HCT116 (cell line): Measurements from ENCODE around the gene BAHD1. TPM values are rescaled to one million over a fixed set of nuclear protein-coding genes. Genes with fewer than 3 reads are reported as not detected.

Experiments
- ATAC-seq: fragments of 200-7000 bp; cut with Tn5 transposase; 2 replicates; pipeline ENCODE4 v1.9.1; 2020; ENCODE audit warnings: mild to moderate bottlenecking, moderate library complexity
- BruUV-seq: library from RNA; stranded (reverse); fragments of 400-500 nt; replicated peaks from 2 replicates; lab custom pipeline; 2021; lab: Mats Ljungman, UMichigan
- CTCF ChIA-PET: fragments of 300-600 bp; sonication (Branson Sonifier 250); formaldehyde crosslinking; loops from one replicate; lab custom pipeline; 2021; ENCODE audit warnings: antibody characterized with exemption; lab: Charles Lee
- POLR2A ChIA-PET: fragments of 300-600, 350-600 bp; sonication (Branson Sonifier 250); formaldehyde crosslinking; loops from one replicate; lab custom pipeline; 2021; ENCODE audit warnings: antibody characterized with exemption; lab: Charles Lee
- RAD21 ChIA-PET, 2 experiments: fragments of 300-600 bp; sonication (Branson Sonifier 250); formaldehyde crosslinking; loops; one replicate each; lab custom pipeline; 2023; ENCODE audit warnings: low total read pairs in 2 of 2; ENCODE audit not compliant: uncharacterized antibody in 2 of 2, unreplicated experiment in 2 of 2, low non-redundant PET in 1 of 2; lab: Charles Lee
- DNase-seq: peaks from one replicate; pipeline ENCODE4 v3.0.0-alpha.2; 2010; ENCODE audit warnings: low read depth, low spot score
- H2AFZ ChIP-seq: fragments of 200-600 bp; shearing (Covaris generic), sonication (generic); 2 replicates; pipeline ENCODE4 v1.6.1; 2017; ENCODE audit warnings: low read depth, mixed run types, mixed read lengths, antibody characterized with exemption, low read length; ENCODE audit not compliant: poor library complexity, severe bottlenecking
- H3K27ac ChIP-seq: 2 replicates; pipeline ENCODE4 v1.5.1; 2012; ENCODE audit warnings: low read depth, low read length
- H3K27me3 ChIP-seq: fragments of 200-600 bp; sonication (generic); 2 replicates; pipeline ENCODE4 v1.6.1; 2016; ENCODE audit warnings: mixed run types, low read length, mixed read lengths; ENCODE audit not compliant: insufficient read depth
- H3K36me3 ChIP-seq, 2 experiments: fragments of 200-500 bp in 1 of 2; fragments of 200-600 bp in 1 of 2; sonication (Bioruptor generic) in 1 of 2; sonication (generic) in 1 of 2; 2 replicates each; pipeline versions ENCODE4 v1.5.1 to v1.6.1; 2014 to 2016; ENCODE audit warnings: low read length in 2 of 2, inconsistent platforms in 1 of 2, mixed read lengths in 1 of 2, mixed run types in 1 of 2; ENCODE audit not compliant: insufficient read depth in 2 of 2, control insufficient read depth in 1 of 2
- H3K4me1 ChIP-seq, 2 experiments: fragments of 200-600 bp in 1 of 2; sonication (generic) in 1 of 2; 2 replicates each; pipeline versions ENCODE4 v1.5.1 to v1.6.1; 2012 to 2017; ENCODE audit warnings: low read length in 2 of 2, inconsistent platforms in 1 of 2, mild to moderate bottlenecking in 1 of 2, mixed read lengths in 1 of 2, mixed run types in 1 of 2, moderate library complexity in 1 of 2; ENCODE audit not compliant: insufficient read depth in 2 of 2, control insufficient read depth in 1 of 2
- H3K4me2 ChIP-seq: fragments of 200-600 bp; sonication (generic); 2 replicates; pipeline ENCODE4 v1.6.1; 2017; ENCODE audit warnings: mixed run types, low read length, mixed read lengths
- H3K4me3 ChIP-seq, 2 experiments: fragments of 200-600 bp in 1 of 2; sonication (generic) in 1 of 2; replicated peaks in 1 of 2; 2 replicates each; pipeline ENCODE4 v1.5.1; 2011 to 2016; ENCODE audit warnings: low read length in 2 of 2, control low read depth in 1 of 2, low read depth in 1 of 2, mild to moderate bottlenecking in 1 of 2, mixed read lengths in 1 of 2, mixed run types in 1 of 2
- H3K79me2 ChIP-seq: fragments of 200-600 bp; sonication (generic); 2 replicates; pipeline ENCODE4 v1.6.1; 2017; ENCODE audit warnings: mild to moderate bottlenecking, mixed run types, low read length, moderate library complexity, mixed read lengths; ENCODE audit not compliant: insufficient read depth
- H3K9ac ChIP-seq: fragments of 200-600 bp; sonication (generic); 2 replicates; pipeline ENCODE4 v1.6.1; 2016; ENCODE audit warnings: low read length, mixed read lengths
- H3K9me2 ChIP-seq: fragments of 200-600 bp; sonication (generic), shearing (Covaris generic); 2 replicates; pipeline ENCODE4 v1.6.1; 2017; ENCODE audit warnings: mixed run types, mild to moderate bottlenecking, moderate library complexity; ENCODE audit not compliant: insufficient read depth
- H3K9me3 ChIP-seq, 2 experiments: fragments of 200-500 bp in 1 of 2; fragments of 200-600 bp in 1 of 2; sonication (Bioruptor generic) in 1 of 2; sonication (generic) in 1 of 2; 2 replicates each; pipeline ENCODE4 v1.6.1; 2014 to 2017; ENCODE audit warnings: low read length in 2 of 2, mixed read lengths in 2 of 2, inconsistent platforms in 1 of 2, low read depth in 1 of 2, mild to moderate bottlenecking in 1 of 2, mixed run types in 1 of 2, moderate library complexity in 1 of 2; ENCODE audit not compliant: control insufficient read depth in 1 of 2, insufficient read depth in 1 of 2
- H4K20me1 ChIP-seq: fragments of 200-600 bp; sonication (generic), shearing (Covaris generic); 2 replicates; pipeline ENCODE4 v1.6.1; 2017; ENCODE audit warnings: mixed run types, mild to moderate bottlenecking, moderate library complexity; ENCODE audit not compliant: insufficient read depth
- ATF3 ChIP-seq: IDR thresholded peaks from 2 replicates; pipeline ENCODE4 v1.6.1; 2012
- CEBPB ChIP-seq: IDR thresholded peaks from 2 replicates; pipeline ENCODE4 v1.6.1; 2012; ENCODE audit warnings: low read depth
- EGR1 ChIP-seq: IDR thresholded peaks from 2 replicates; pipeline ENCODE4 v1.6.1; 2012; ENCODE audit warnings: low read depth
- EZH2 ChIP-seq: fragments of 200-600 bp; sonication (generic); IDR thresholded peaks from 2 replicates; pipeline ENCODE4 v1.6.1; 2017; ENCODE audit warnings: antibody characterized with exemption, mixed run types
- EZH2phosphoT487 ChIP-seq: fragments of 200-600 bp; IDR thresholded peaks from 2 replicates; pipeline ENCODE4 v1.6.1; 2018; ENCODE audit warnings: antibody characterized with exemption, borderline replicate concordance
- FOSL1 ChIP-seq: IDR thresholded peaks from 2 replicates; pipeline ENCODE4 v1.6.1; 2012; ENCODE audit warnings: low read depth
- JUND ChIP-seq: IDR thresholded peaks from 2 replicates; pipeline ENCODE4 v1.6.1; 2012
- POLR2A ChIP-seq: IDR thresholded peaks from 2 replicates; pipeline ENCODE4 v1.7.0; 2011; ENCODE audit warnings: borderline replicate concordance; ENCODE audit not compliant: insufficient read depth, insufficient read length; ENCODE audit errors: extremely low read depth
- POLR2AphosphoS5 ChIP-seq: IDR thresholded peaks from 2 replicates; pipeline ENCODE4 v1.6.1; 2011; ENCODE audit warnings: mild to moderate bottlenecking, low read depth, low read length, moderate library complexity
- RAD21 ChIP-seq: IDR thresholded peaks from 2 replicates; pipeline ENCODE4 v1.6.1; 2012; ENCODE audit warnings: low read depth, mild to moderate bottlenecking
- REST ChIP-seq: IDR thresholded peaks from 2 replicates; pipeline ENCODE4 v1.6.1; 2012; ENCODE audit warnings: low read depth
- SIN3A ChIP-seq: IDR thresholded peaks from 2 replicates; pipeline ENCODE4 v1.6.1; 2012; ENCODE audit warnings: low read depth
- SRF ChIP-seq: IDR thresholded peaks from 2 replicates; pipeline ENCODE4 v1.6.1; 2012; ENCODE audit warnings: low read depth
- TCF7L2 ChIP-seq: IDR thresholded peaks from 2 replicates; pipeline ENCODE4 v1.7.0; 2011; ENCODE audit warnings: borderline replicate concordance, inconsistent platforms; ENCODE audit not compliant: insufficient read depth, insufficient read length; ENCODE audit errors: extremely low read depth
- ZBTB33 ChIP-seq: IDR thresholded peaks from 2 replicates; pipeline ENCODE4 v1.6.1; 2011; ENCODE audit warnings: mild to moderate bottlenecking, low read length, moderate library complexity; ENCODE audit not compliant: insufficient replicate concordance; ENCODE audit errors: extremely low read depth
- ZFX ChIP-seq: fragments of 450-650 bp; IDR thresholded peaks from 2 replicates; pipeline ENCODE4 v1.6.1; 2017
- ZNF274 ChIP-seq: fragments of 200-500 bp; sonication (Bioruptor generic); IDR thresholded peaks from 2 replicates; pipeline ENCODE4 v1.6.1; 2014; ENCODE audit warnings: mild to moderate bottlenecking, low read depth, low read length, inconsistent platforms
- intact Hi-C: fragments of 100-400 bp; cut with micrococcal nuclease; formaldehyde crosslinking; loops from 2 replicates; pipeline ENCODE4 v1.10.0; 2022
- total RNA-seq: library from RNA; stranded (reverse); gene quantifications from one replicate; pipeline ENCODE4 v1.2.1, GENCODE V29; 2021; ENCODE audit not compliant: unreplicated experiment

Gene BAHD1
- total RNA-seq, 1 experiment from 2014 or later: 25.0 TPM

- Histone ChIP-seq H3K27me3 (no peaks in the 10 kb centered on the region), H3K79me2 (no peaks in the 10 kb centered on the region), H3K27ac (no peak overlapping the region), H3K9me3 (no peaks in the 10 kb centered on the region), H3K4me2 (no peak overlapping the region), H3K9ac (no peak overlapping the region), H4K20me1 (no peaks in the 10 kb centered on the region), H3K36me3 (no peaks in the 10 kb centered on the region), H2AFZ (no peak overlapping the region), H3K4me1 (peaks cover 13 to 24% of the 10 kb centered on the region in 2 experiments), H3K9me2 (no peaks in the 10 kb centered on the region), H3K4me3 (no peak overlapping the region)
- ChIA-PET CTCF (no interaction called here), POLR2A (no interaction called here), RAD21 (interaction anchor here in 1 of 2 experiments (0.7 kb wide), 1 partner anchor 209 kb away, joined by 6 read pairs; no protein-coding TSS in a partner anchor)
- no TSS peak for BruUV-seq
- TF ChIP-seq EZH2 (no peak), POLR2AphosphoS5 (no peak), ZNF274 (no peak), ZFX (no peak), SIN3A (no peak), SRF (no peak)
- ATAC-seq (no peak), DNase-seq (no peak)
- intact Hi-C loops: no loop called here
Observed at GRCh38 chr15:40425681-40426080, 15.1 kb upstream of the BAHD1 start.

- Histone ChIP-seq H3K4me2 (no peak overlapping the region), H3K4me3 (no peak overlapping the region), H2AFZ (no peak overlapping the region), H3K9ac (no peak overlapping the region), H3K79me2 (no peaks in the 10 kb centered on the region), H3K9me2 (no peaks in the 10 kb centered on the region), H3K4me1 (peaks cover 6 to 11% of the 10 kb centered on the region in 2 experiments; a peak in 3 of 4 replicates), H4K20me1 (no peaks in the 10 kb centered on the region), H3K36me3 (no peaks in the 10 kb centered on the region), H3K27ac (no peak overlapping the region)
- intact Hi-C loops: no loop called here
- RAD21 ChIA-PET: no interaction called here
- no peak for ATAC-seq
- no peak for DNase-seq
- CTCF ChIA-PET: no interaction called here
- TF ChIP-seq ZBTB33: no peak
- no peak for TF ChIP-seq POLR2AphosphoS5
- TF ChIP-seq FOSL1: no peak
- no peak for TF ChIP-seq CEBPB
- TF ChIP-seq ZNF274: no peak
- no peak for TF ChIP-seq REST
- no peak for TF ChIP-seq JUND
- no peak for TF ChIP-seq POLR2A
- no peak for TF ChIP-seq TCF7L2
- TF ChIP-seq ATF3: no peak
- TF ChIP-seq EZH2: no peak
- TF ChIP-seq EGR1: no peak
- TF ChIP-seq EZH2phosphoT487: no peak
- TF ChIP-seq RAD21: no peak
- TF ChIP-seq, all 23 proteins: peak for 0
- POLR2A ChIA-PET: no interaction called here
- no peaks in the 10 kb centered on the region for H3K9me3 ChIP-seq
- no peaks in the 10 kb centered on the region for H3K27me3 ChIP-seq
- no TSS peak for BruUV-seq
Observed at GRCh38 chr15:40427188-40427587, 13.6 kb upstream of the BAHD1 start.
